CD14-positive monocyte (primary cell): ENCODE data around the gene KL. TPM values are rescaled to one million over a fixed set of nuclear protein-coding genes. Genes with fewer than 3 reads are reported as not detected.

Experiments
- DNase-seq, 3 donors: peaks; one replicate each; pipeline ENCODE4 v3.0.0-alpha.2; 2011 to 2022
- H2AFZ ChIP-seq: 2 replicates; pipeline ENCODE4 v1.6.0; 2012; ENCODE audit warnings: mild to moderate bottlenecking, low read depth, low read length, inconsistent platforms; ENCODE audit not compliant: insufficient read depth, poor library complexity, severe bottlenecking
- H3K27ac ChIP-seq, 2 donors: 1 replicate in 1 of 2; 2 replicates in 1 of 2; pipeline ENCODE4 v1.5.1; 2012 to 2013; ENCODE audit warnings: low read length in 2 of 2, control low read depth in 1 of 2, inconsistent platforms in 1 of 2, low read depth in 1 of 2, mild to moderate bottlenecking in 1 of 2
- H3K27me3 ChIP-seq, 2 donors: one replicate each; pipeline versions ENCODE4 v1.6.0 to v1.6.1; 2011 to 2013; ENCODE audit warnings: low read length in 2 of 2; ENCODE audit not compliant: control insufficient read depth in 2 of 2, insufficient read depth in 2 of 2
- H3K36me3 ChIP-seq, 2 donors: replicated peaks in 1 of 2; 1 replicate in 1 of 2; 2 replicates in 1 of 2; pipeline versions ENCODE4 v1.5.1 to v1.6.1; 2012 to 2013; ENCODE audit warnings: low read length in 2 of 2, control low read depth in 1 of 2, inconsistent platforms in 1 of 2, mild to moderate bottlenecking in 1 of 2; ENCODE audit not compliant: insufficient read depth in 2 of 2, control insufficient read depth in 1 of 2
- H3K4me1 ChIP-seq, 2 donors: 1 replicate in 1 of 2; 2 replicates in 1 of 2; pipeline versions ENCODE4 v1.5.1 to v1.6.1; 2012 to 2013; ENCODE audit warnings: low read length in 2 of 2, control low read depth in 1 of 2, inconsistent platforms in 1 of 2, mild to moderate bottlenecking in 1 of 2, moderate library complexity in 1 of 2; ENCODE audit not compliant: insufficient read depth in 2 of 2, control insufficient read depth in 1 of 2
- H3K4me2 ChIP-seq: replicated peaks from 2 replicates; pipeline ENCODE3; 2012; ENCODE audit warnings: low read length, moderate library complexity, mild to moderate bottlenecking; ENCODE audit not compliant: poor library complexity, severe bottlenecking; ENCODE audit errors: extremely low read depth
- H3K4me3 ChIP-seq, 3 experiments: fragments of 200-600 bp in 1 of 3; sonication (generic) in 1 of 3; replicated peaks in 1 of 3; 1 replicate in 2 of 3; 2 replicates in 1 of 3; pipeline ENCODE4 v1.5.1; 2011 to 2013; ENCODE audit warnings: low read length in 3 of 3, mild to moderate bottlenecking in 3 of 3, control low read depth in 2 of 3, low read depth in 2 of 3, inconsistent platforms in 1 of 3, moderate library complexity in 1 of 3
- H3K79me2 ChIP-seq: 2 replicates; pipeline ENCODE4 v1.6.0; 2012; ENCODE audit warnings: mild to moderate bottlenecking, control low read depth, inconsistent platforms, low read length, moderate library complexity; ENCODE audit not compliant: insufficient read depth
- H3K9ac ChIP-seq: 2 replicates; pipeline ENCODE4 v1.6.0; 2017; ENCODE audit warnings: low read length, mild to moderate bottlenecking; ENCODE audit not compliant: insufficient read depth, poor library complexity, severe bottlenecking
- H3K9me3 ChIP-seq, 2 donors: replicated peaks in 1 of 2; 1 replicate in 1 of 2; 2 replicates in 1 of 2; pipeline versions ENCODE4 v1.5.1 to v1.6.1; 2012 to 2013; ENCODE audit warnings: low read length in 2 of 2, control low read depth in 1 of 2; ENCODE audit not compliant: control insufficient read depth in 1 of 2, insufficient read depth in 1 of 2
- H4K20me1 ChIP-seq: 2 replicates; pipeline ENCODE4 v1.6.0; 2012; ENCODE audit warnings: mild to moderate bottlenecking, low read length, control low read depth, moderate library complexity; ENCODE audit not compliant: insufficient read depth
- H3K27ac Mint-ChIP-seq, 7 donors: one replicate each; pipeline ENCODE4 v1.8.0; 2020; ENCODE audit warnings: mild to moderate bottlenecking in 7 of 7, mixed read lengths in 7 of 7, moderate library complexity in 6 of 7, inconsistent platforms in 2 of 7
- H3K27me3 Mint-ChIP-seq, 3 donors: one replicate each; pipeline ENCODE4 v1.8.0; 2021 to 2022; ENCODE audit warnings: low read depth in 3 of 3, mild to moderate bottlenecking in 3 of 3, mixed read lengths in 3 of 3, moderate library complexity in 3 of 3, inconsistent platforms in 1 of 3
- H3K36me3 Mint-ChIP-seq, 2 donors: one replicate each; pipeline ENCODE4 v1.8.0; 2020; ENCODE audit warnings: mixed read lengths in 2 of 2, inconsistent platforms in 1 of 2, mild to moderate bottlenecking in 1 of 2
- H3K4me1 Mint-ChIP-seq: one replicate; pipeline ENCODE4 v1.8.0; 2020; ENCODE audit warnings: mild to moderate bottlenecking, mixed read lengths
- H3K4me3 Mint-ChIP-seq, 2 donors: one replicate each; pipeline ENCODE4 v1.8.0; 2020; ENCODE audit warnings: mild to moderate bottlenecking in 2 of 2, mixed read lengths in 2 of 2, moderate library complexity in 1 of 2
- H3K9me3 Mint-ChIP-seq, 7 donors: one replicate each; pipeline ENCODE4 v1.8.0; 2020 to 2022; ENCODE audit warnings: mixed read lengths in 7 of 7, mild to moderate bottlenecking in 6 of 7, moderate library complexity in 6 of 7, inconsistent platforms in 2 of 7
- CTCF ChIP-seq: fragments of 200-600 bp; IDR thresholded peaks from one replicate; pipeline ENCODE4 v1.8.0; 2022; ENCODE audit warnings: antibody characterized with exemption, mild to moderate bottlenecking
- WGBS: methylation state at CpG from one replicate; pipeline ENCODE4 v1.1.5; 2013; ENCODE audit warnings: missing lambda C conversion rate; ENCODE audit not compliant: insufficient coverage; 5-methylcytosine and 5-hydroxymethylcytosine counted together
- intact Hi-C, 2 donors: fragments of 100-400 bp; cut with micrococcal nuclease; formaldehyde crosslinking; loops; one replicate each; pipeline versions ENCODE4 v1.15.0 to v1.15.1; 2023
- polyA plus RNA-seq, 3 donors: library from polyadenylated mRNA; depleted of rRNA in 1 of 3; unstranded in 2 of 3; stranded (reverse) in 1 of 3; fragments of 300-500 nt in 2 of 3; fragments of >200 nt in 1 of 3; fragmentation: Illumina TruSeq in 2 of 3; gene quantifications; 1 replicate in 2 of 3; 2 replicates in 1 of 3; pipeline ENCODE4 v1.2.3, GENCODE V29; 2012 to 2021

Gene KL
- polyA plus RNA-seq, 3 donors: 0.24 to 1.4 (median 0.75) TPM

DNA sequence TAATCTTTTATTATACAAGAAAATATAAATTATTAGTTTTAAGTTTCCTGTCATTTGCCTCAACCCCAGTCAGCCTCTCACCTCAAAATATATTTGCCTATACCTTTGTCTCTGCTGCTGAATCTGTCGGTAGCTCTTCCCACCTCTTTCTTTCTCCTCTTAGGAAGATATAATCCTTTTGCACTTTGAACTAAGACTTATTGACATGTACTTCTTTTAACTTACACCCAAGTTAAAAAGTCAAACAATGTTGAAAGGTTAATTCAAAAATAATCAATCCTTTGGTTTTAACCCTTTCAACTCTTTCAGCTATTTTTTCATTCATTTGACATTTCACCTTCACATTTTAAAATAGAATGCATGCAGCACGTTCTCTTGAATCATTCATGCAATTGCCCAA, 9.0 kb upstream of the KL start:
- Histone ChIP-seq H3K9me3 (peaks cover 4 to 14% of the 10 kb centered on the region in 2 donors), H3K27ac (no peak overlapping the region), H3K4me3 (no peak overlapping the region), H3K79me2 (no peaks in the 10 kb centered on the region), H3K27me3 (no peaks in the 10 kb centered on the region), H2AFZ (no peak overlapping the region), H3K4me1 (peaks cover 0 to 4% of the 10 kb centered on the region in 2 donors), H4K20me1 (no peaks in the 10 kb centered on the region), H3K36me3 (no peaks in the 10 kb centered on the region), H3K4me2 (no peak overlapping the region), H3K9ac (no peak overlapping the region)
- H3K27me3 Mint-ChIP-seq: peaks cover 0 to 5% (median 2%) of the 10 kb centered on the region in 3 donors
- peaks cover 18 to 23% (median 20%) of the 10 kb centered on the region in 7 donors for H3K9me3 Mint-ChIP-seq
- H3K4me3 Mint-ChIP-seq: no peak overlapping the region
- TF ChIP-seq CTCF: no peak
- no peaks in the 10 kb centered on the region for H3K36me3 Mint-ChIP-seq
- peaks cover 7% of the 10 kb centered on the region for H3K4me1 Mint-ChIP-seq
- 100% methylated on average over 1 of the region's 2 CpGs for WGBS
- no peak for DNase-seq
- H3K27ac Mint-ChIP-seq: no peak overlapping the region
- intact Hi-C loops: no loop called here

DNA sequence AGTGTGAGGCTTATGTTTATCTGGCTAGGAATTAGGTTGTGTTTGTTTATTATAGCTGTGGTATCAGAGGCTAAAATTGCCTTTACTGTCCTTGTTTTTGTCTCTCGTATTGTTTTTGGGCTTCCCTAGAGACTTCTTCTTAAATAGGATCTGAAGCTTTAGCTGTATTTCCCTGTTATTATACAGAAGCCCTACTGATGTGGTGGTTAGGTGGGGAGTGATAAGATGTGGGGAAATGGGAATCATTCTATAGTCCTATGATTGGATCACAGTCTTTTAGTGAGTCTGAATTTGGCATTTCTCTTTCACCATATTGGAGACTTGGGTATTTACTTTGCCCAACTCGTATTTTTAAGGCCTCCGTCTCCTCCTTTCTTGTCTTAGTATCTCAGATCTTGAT, 8.3 kb upstream of the KL start:
- WGBS: no CpG with 5 or more reads among the region's 3 CpGs
- Histone ChIP-seq H4K20me1 (no peaks in the 10 kb centered on the region), H3K4me1 (peaks cover 0 to 4% of the 10 kb centered on the region in 2 donors), H2AFZ (no peak overlapping the region), H3K27ac (no peak overlapping the region), H3K27me3 (peaks cover 0 to 1% of the 10 kb centered on the region in 2 donors), H3K9me3 (peaks cover 4 to 14% of the 10 kb centered on the region in 2 donors), H3K4me2 (no peak overlapping the region), H3K36me3 (no peaks in the 10 kb centered on the region), H3K79me2 (no peaks in the 10 kb centered on the region), H3K9ac (no peak overlapping the region), H3K4me3 (no peak overlapping the region)
- intact Hi-C loops: no loop called here
- H3K4me3 Mint-ChIP-seq: no peak overlapping the region
- no peak overlapping the region for H3K27ac Mint-ChIP-seq
- H3K4me1 Mint-ChIP-seq: peaks cover 7% of the 10 kb centered on the region
- H3K36me3 Mint-ChIP-seq: no peaks in the 10 kb centered on the region
- no peak for DNase-seq
- H3K9me3 Mint-ChIP-seq: peaks cover 18 to 21% (median 20%) of the 10 kb centered on the region in 7 donors
- TF ChIP-seq CTCF: no peak
- peaks cover 3 to 9% (median 5%) of the 10 kb centered on the region in 3 donors for H3K27me3 Mint-ChIP-seq
